ENCODE results near the gene MARK2. TPM values are rescaled to one million over a fixed set of nuclear protein-coding genes. Genes with fewer than 3 reads are reported as not detected.
A peak's percentile ranks its signal among the peaks of the same experiment; 100 is the strongest.

Gene MARK2
- polyA plus RNA-seq, 1 of the 3 experiments (the other 2 are of a cell fraction): 18.8 TPM

GRCh38 chr11:63845303-63845702 is 6.4 kb downstream of the MARK2 start:
- peaks cover 88% of the 10 kb centered on the region for H4K20me1 ChIP-seq (ENCODE audit: insufficient read depth)
- no peak overlapping the region for H3K9ac ChIP-seq
- no peak for TF ChIP-seq RFX5 (IDR thresholded peaks at IDR 0.05; ENCODE audit: low read length)
- TF ChIP-seq CTCF (IDR thresholded peaks at IDR 0.05): no peak
- no peak for TF ChIP-seq GATA2 (CRISPR knock-in tag; IDR thresholded peaks at IDR 0.05)
- TF ChIP-seq USF2 (IDR thresholded peaks at IDR 0.05; ENCODE audit: borderline replicate concordance, low read depth, low read length): no peak
- TF ChIP-seq SMC3 (IDR thresholded peaks at IDR 0.05; ENCODE audit: low read depth, low read length): no peak
- peak; percentile 39; the same call in 1 of the 2 replicates for TF ChIP-seq FOSL2 (IDR thresholded peaks at IDR 0.05; ENCODE audit: borderline replicate concordance, low read depth)
- TF ChIP-seq PBX3 (IDR thresholded peaks at IDR 0.05): no peak
- TF ChIP-seq JUND (IDR thresholded peaks at IDR 0.05): no peak
- no peak for TF ChIP-seq GABPA (IDR thresholded peaks at IDR 0.05; ENCODE audit: low read depth)
- no peak overlapping the region for H3K4me3 ChIP-seq (ENCODE audit: low read depth in 2 of 2, low read length in 1 of 2)
- no peaks in the 10 kb centered on the region for H3K27me3 ChIP-seq (ENCODE audit: insufficient read depth)
- H3F3A ChIP-seq (replicated peaks; ENCODE audit: insufficient read depth): peaks cover 21% of the 10 kb centered on the region
- H3K4me2 ChIP-seq: peak overlapping the region; percentile 40; the same call in 1 of the 2 replicates
- peaks cover 12 to 16% of the 10 kb centered on the region in 2 experiments for H3K36me3 ChIP-seq (replicated peaks in 1 of 2; ENCODE audit: control insufficient read depth in 1 of 2, insufficient read depth in 2 of 2, low read length in 1 of 2)
- peaks cover 14 to 22% of the 10 kb centered on the region in 2 experiments; a peak in 3 of 4 replicates for H3K4me1 ChIP-seq (ENCODE audit: control insufficient read depth in 1 of 2, insufficient read depth in 2 of 2, low read depth in 1 of 2, low read length in 1 of 2)
- 51% methylated on average over 2 of the region's 2 CpGs for WGBS (ENCODE audit: low lambda C conversion rate)
- peaks cover 100% of the 10 kb centered on the region for H3K79me2 ChIP-seq (ENCODE audit: insufficient read depth)
- CTCF ChIA-PET: interaction anchor here (1.0 to 1.7 kb wide), 5 partner anchors 15 to 101 kb away, joined by 3 to 8 read pairs (median 4); no protein-coding TSS in a partner anchor
- no peak overlapping the region for H2AFZ ChIP-seq (ENCODE audit: low read depth)
- no peaks in the 10 kb centered on the region for H3K9me2 ChIP-seq
- DNase-seq: no peak
- H3K27ac ChIP-seq (ENCODE audit: low read depth in 2 of 2, low read length in 1 of 2): peak overlapping the region in 1 of 2 experiments; percentile 54; a peak in 2 of 4 replicates
- no peaks in the 10 kb centered on the region for H3K9me3 ChIP-seq
- POLR2A ChIA-PET: no interaction called here

GRCh38 chr11:63845911-63846310 is 7.0 kb downstream of the MARK2 start:
- peaks cover 88% of the 10 kb centered on the region for H4K20me1 ChIP-seq (ENCODE audit: insufficient read depth)
- peak overlapping the region; percentile 40; the same call in 1 of the 2 replicates for H3K4me2 ChIP-seq
- no peak for DNase-seq
- peaks cover 8 to 22% of the 10 kb centered on the region in 2 experiments; a peak in 3 of 4 replicates for H3K4me1 ChIP-seq (ENCODE audit: control insufficient read depth in 1 of 2, insufficient read depth in 2 of 2, low read depth in 1 of 2, low read length in 1 of 2)
- H3K9me2 ChIP-seq: no peaks in the 10 kb centered on the region
- H3K9ac ChIP-seq: no peak overlapping the region
- ChIA-PET POLR2A (no interaction called here), CTCF (interaction anchor here (1.0 kb wide), 1 partner anchor 26 kb away, joined by 3 read pairs; no protein-coding TSS in a partner anchor)
- peaks cover 100% of the 10 kb centered on the region for H3K79me2 ChIP-seq (ENCODE audit: insufficient read depth)
- no peaks in the 10 kb centered on the region for H3K27me3 ChIP-seq (ENCODE audit: insufficient read depth)
- H3K27ac ChIP-seq (ENCODE audit: low read depth in 2 of 2, low read length in 1 of 2): peak overlapping the region in 1 of 2 experiments; percentile 54; a peak in 1 of 4 replicates
- H2AFZ ChIP-seq (ENCODE audit: low read depth): no peak overlapping the region
- no peaks in the 10 kb centered on the region for H3K9me3 ChIP-seq
- no peak overlapping the region for H3K4me3 ChIP-seq (ENCODE audit: low read depth in 2 of 2, low read length in 1 of 2)
- H3F3A ChIP-seq (replicated peaks; ENCODE audit: insufficient read depth): peaks cover 21% of the 10 kb centered on the region
- peaks cover 12 to 16% of the 10 kb centered on the region in 2 experiments for H3K36me3 ChIP-seq (replicated peaks in 1 of 2; ENCODE audit: control insufficient read depth in 1 of 2, insufficient read depth in 2 of 2, low read length in 1 of 2)
- WGBS (ENCODE audit: low lambda C conversion rate): 98% methylated on average over 7 of the region's 7 CpGs
- TF ChIP-seq FOXJ3 (CRISPR knock-in tag; IDR thresholded peaks at IDR 0.05): no peak
- no peak for TF ChIP-seq EP300 (IDR thresholded peaks at IDR 0.05; ENCODE audit: borderline replicate concordance in 1 of 2, low read depth in 1 of 2, low read length in 1 of 2)
- TF ChIP-seq ELF1 (IDR thresholded peaks at IDR 0.05): no peak
- TF ChIP-seq SIN3A (IDR thresholded peaks at IDR 0.05; ENCODE audit: borderline replicate concordance, low read depth, low read length): no peak
- no peak for TF ChIP-seq RFX5 (IDR thresholded peaks at IDR 0.05; ENCODE audit: low read length)
- no peak for TF ChIP-seq GABPA (IDR thresholded peaks at IDR 0.05; ENCODE audit: low read depth)
- TF ChIP-seq CHD2 (IDR thresholded peaks at IDR 0.05; ENCODE audit: low read length, partially characterized antibody): no peak
- TF ChIP-seq USF2 (IDR thresholded peaks at IDR 0.05; ENCODE audit: borderline replicate concordance, low read depth, low read length): no peak
- no peak for TF ChIP-seq PBX3 (IDR thresholded peaks at IDR 0.05)
- TF ChIP-seq RCOR1 (IDR thresholded peaks at IDR 0.05; ENCODE audit: low read length): no peak
- TF ChIP-seq TAF1 (IDR thresholded peaks at IDR 0.05; ENCODE audit: borderline replicate concordance, low read depth, low read length): no peak
- no peak for TF ChIP-seq RXRA (IDR thresholded peaks at IDR 0.05; ENCODE audit: borderline replicate concordance, low read depth)
- no peak for TF ChIP-seq IRF3 (IDR thresholded peaks at IDR 0.05; ENCODE audit: low read depth, low read length)
- no peak for TF ChIP-seq NRF1 (IDR thresholded peaks at IDR 0.05; ENCODE audit: low read depth, low read length)
- no peak for TF ChIP-seq EZH2phosphoT487 (IDR thresholded peaks at IDR 0.05; ENCODE audit: borderline replicate concordance, low read depth)

Data from SK-N-SH (cell line).